ENCODE measurements around the gene HSPA5.
A peak's percentile ranks its signal among the peaks of the same experiment; 100 is the strongest.

HSPA5 gene

GRCh38 chr9:125258832-125259534, 17.8 kb upstream of the HSPA5 start:
- no peak overlapping the region for H3K4me3 ChIP-seq (ENCODE audit: low read depth, low read length)
- TF ChIP-seq, protein P1, sequence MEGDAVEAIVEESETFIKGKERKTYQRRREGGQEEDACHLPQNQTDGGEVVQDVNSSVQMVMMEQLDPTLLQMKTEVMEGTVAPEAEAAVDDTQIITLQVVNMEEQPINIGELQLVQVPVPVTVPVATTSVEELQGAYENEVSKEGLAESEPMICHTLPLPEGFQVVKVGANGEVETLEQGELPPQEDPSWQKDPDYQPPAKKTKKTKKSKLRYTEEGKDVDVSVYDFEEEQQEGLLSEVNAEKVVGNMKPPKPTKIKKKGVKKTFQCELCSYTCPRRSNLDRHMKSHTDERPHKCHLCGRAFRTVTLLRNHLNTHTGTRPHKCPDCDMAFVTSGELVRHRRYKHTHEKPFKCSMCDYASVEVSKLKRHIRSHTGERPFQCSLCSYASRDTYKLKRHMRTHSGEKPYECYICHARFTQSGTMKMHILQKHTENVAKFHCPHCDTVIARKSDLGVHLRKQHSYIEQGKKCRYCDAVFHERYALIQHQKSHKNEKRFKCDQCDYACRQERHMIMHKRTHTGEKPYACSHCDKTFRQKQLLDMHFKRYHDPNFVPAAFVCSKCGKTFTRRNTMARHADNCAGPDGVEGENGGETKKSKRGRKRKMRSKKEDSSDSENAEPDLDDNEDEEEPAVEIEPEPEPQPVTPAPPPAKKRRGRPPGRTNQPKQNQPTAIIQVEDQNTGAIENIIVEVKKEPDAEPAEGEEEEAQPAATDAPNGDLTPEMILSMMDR (IDR thresholded peaks at IDR 0.05; ENCODE audit: low read depth, low read length), result no peak
- in situ Hi-C loops (cut with HindIII; ENCODE audit: low sequenced_read_pairs), result no loop called here
- no peak for DNase-seq (ENCODE audit: low read depth, low spot score)

GRCh38 chr9:125258160-125258785, 17.1 kb upstream of the HSPA5 start:
- TF ChIP-seq, protein P1 (IDR thresholded peaks at IDR 0.05; ENCODE audit: low read depth, low read length), result no peak
- no peak for DNase-seq (ENCODE audit: low read depth, low spot score)
- in situ Hi-C loops (cut with HindIII; ENCODE audit: low sequenced_read_pairs), result no loop called here
- H3K4me3 ChIP-seq (ENCODE audit: low read depth, low read length), result no peak overlapping the region

DNA sequence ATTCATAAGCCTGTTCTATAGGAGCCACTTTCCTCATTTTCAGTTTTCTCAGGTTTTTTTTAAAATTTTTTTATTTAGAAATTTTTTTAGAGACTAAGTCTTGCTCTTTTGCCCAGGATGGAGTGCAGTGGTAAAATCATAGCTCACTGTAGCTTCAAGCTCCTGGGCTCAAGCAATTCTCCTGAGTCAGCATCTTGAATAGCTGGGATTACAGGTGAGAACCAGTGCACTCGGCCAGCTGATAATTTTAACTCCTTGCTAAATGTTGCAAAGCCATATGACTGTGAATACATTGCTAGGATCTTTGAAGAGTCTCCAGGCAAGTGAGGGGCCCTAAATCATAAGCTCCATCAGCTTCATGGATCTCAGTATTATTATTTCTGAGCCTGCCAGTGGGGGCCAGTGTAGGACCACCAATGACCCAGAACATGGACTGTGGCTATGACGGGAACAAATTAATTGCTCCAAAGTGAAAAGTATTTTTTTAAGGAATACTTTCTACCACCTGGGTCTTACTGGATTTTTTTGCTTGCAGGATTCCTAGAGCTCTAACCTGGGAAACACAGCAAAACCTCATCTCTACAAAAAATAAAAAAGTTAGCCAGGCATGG, 14.7 kb upstream of the HSPA5 start:
- no peak overlapping the region for H3K4me3 ChIP-seq (ENCODE audit: low read depth, low read length)
- in situ Hi-C loops (cut with HindIII; ENCODE audit: low sequenced_read_pairs), result no loop called here
- TF ChIP-seq, protein P1 (IDR thresholded peaks at IDR 0.05; ENCODE audit: low read depth, low read length), result peak; percentile 29
- no peak for DNase-seq (ENCODE audit: low read depth, low spot score)

DNA sequence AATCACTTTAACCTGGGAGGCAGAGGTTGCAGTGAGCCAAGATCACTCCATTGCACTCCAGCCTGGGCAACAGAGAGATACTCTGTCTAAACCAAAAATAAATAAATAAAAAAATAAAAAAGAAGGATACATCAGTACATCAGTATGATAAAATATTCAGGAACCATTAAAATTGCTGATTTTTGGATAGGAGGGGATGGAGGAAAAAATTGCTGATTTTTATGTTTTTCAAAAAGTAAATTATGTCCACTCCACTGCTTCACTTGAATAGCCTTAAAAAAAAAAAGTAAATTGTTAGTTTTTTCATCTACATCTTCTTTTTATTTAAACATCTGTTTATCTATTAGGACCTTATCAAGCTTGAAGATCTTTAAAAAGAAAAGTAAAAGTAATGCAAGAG, 13.1 kb upstream of the HSPA5 start:
- TF ChIP-seq, protein P1 (IDR thresholded peaks at IDR 0.05; ENCODE audit: low read depth, low read length), result no peak
- no peak for DNase-seq (ENCODE audit: low read depth, low spot score)
- no peak overlapping the region for H3K4me3 ChIP-seq (ENCODE audit: low read depth, low read length)
- in situ Hi-C loops (cut with HindIII; ENCODE audit: low sequenced_read_pairs), result no loop called here

- TF ChIP-seq, protein P1 (IDR thresholded peaks at IDR 0.05; ENCODE audit: low read depth, low read length), result no peak
- in situ Hi-C loops (cut with HindIII; ENCODE audit: low sequenced_read_pairs), result no loop called here
- no peak for DNase-seq (ENCODE audit: low read depth, low spot score)
- H3K4me3 ChIP-seq (ENCODE audit: low read depth, low read length), result no peak overlapping the region
These were observed 5.1 kb upstream of the HSPA5 start for GRCh38 chr9:125246261-125246667.

DNA sequence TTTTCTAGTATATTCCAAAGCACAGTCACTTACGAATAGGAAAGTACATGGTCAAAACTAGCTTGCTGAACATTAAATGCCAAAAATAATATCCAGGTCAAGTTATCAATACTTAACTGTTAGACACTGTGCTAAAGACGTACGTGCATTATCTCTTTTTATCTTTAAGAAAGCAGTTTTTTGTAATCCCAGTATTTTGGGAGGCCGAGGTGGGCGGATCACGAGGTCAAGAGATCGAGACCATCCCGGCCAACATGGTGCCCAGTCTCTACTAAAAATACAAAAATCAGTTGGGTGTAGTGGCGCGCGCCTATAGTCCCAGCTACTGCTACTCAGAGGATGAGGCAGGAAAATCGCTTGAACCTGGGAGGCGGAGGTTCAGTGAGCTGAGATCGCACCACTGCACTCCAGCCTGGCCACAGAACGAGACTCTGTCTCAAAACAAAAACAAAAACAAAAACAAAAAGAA, 2.7 kb upstream of the HSPA5 start:
- TF ChIP-seq, protein P1 (IDR thresholded peaks at IDR 0.05; ENCODE audit: low read depth, low read length), result no peak
- no peak for DNase-seq (ENCODE audit: low read depth, low spot score)
- no peak overlapping the region for H3K4me3 ChIP-seq (ENCODE audit: low read depth, low read length)
- in situ Hi-C loops (cut with HindIII; ENCODE audit: low sequenced_read_pairs), result no loop called here

Measured in astrocyte of the spinal cord (primary cell).